ENCODE data around the gene RAB31.

- TF ChIP-seq EP300 (IDR thresholded peaks at IDR 0.05) (no peak), POLR2A (IDR thresholded peaks at IDR 0.05) (no peak)
Observed at GRCh38 chr18:9722691-9723090, 14.6 kb downstream of the RAB31 start.
